HepG2 (cell line): Measurements from ENCODE around the gene CUL9. TPM values are rescaled to one million over a fixed set of nuclear protein-coding genes. Genes with fewer than 3 reads are reported as not detected.
A peak's percentile ranks its signal among the peaks of the same experiment; 100 is the strongest.

Experiments
- HNF4A ChIP-seq: sonication (generic); formaldehyde crosslinking; IDR thresholded peaks from 2 replicates; pipeline ENCODE4 v1.4.0; 2020; ENCODE audit warnings: missing genetic modification reagents
- MBNL3 ChIP-seq: fragments of 250-450 bp; sonication (Bioruptor Pico); conservative IDR thresholded peaks from 2 replicates; pipeline ENCODE4 v1.8.0; 2022; ENCODE audit warnings: mild to moderate bottlenecking, inconsistent platforms
- NRL ChIP-seq: sonication (generic); formaldehyde crosslinking; IDR thresholded peaks from 2 replicates; pipeline ENCODE4 v1.5.0; 2020; ENCODE audit warnings: missing genetic modification reagents, mild to moderate bottlenecking, moderate library complexity, borderline replicate concordance
- ZNF34 ChIP-seq: sonication (generic); formaldehyde crosslinking; IDR thresholded peaks from 2 replicates; pipeline ENCODE4 v1.4.0; 2020; ENCODE audit warnings: mild to moderate bottlenecking, missing genetic modification reagents, borderline replicate concordance
- ZNF670 ChIP-seq: sonication (generic); formaldehyde crosslinking; IDR thresholded peaks from 2 replicates; pipeline ENCODE4 v1.8.0; 2022; ENCODE audit warnings: mild to moderate bottlenecking, missing genetic modification reagents, borderline replicate concordance
- polyA plus RNA-seq, 8 experiments: library from polyadenylated mRNA; depleted of rRNA in 3 of 8; stranded (reverse) in 7 of 8; unstranded in 1 of 8; fragments of >200 nt; fragmentation: Illumina TruSeq in 4 of 8; extraction: Trizol in 4 of 8; gene quantifications; 2 replicates each; pipeline versions ENCODE4 v1.2.1 to v1.2.3, GENCODE V29; 2011 to 2016; ENCODE audit warnings: low read depth in 4 of 8, missing spikeins in 1 of 8, mixed read lengths in 1 of 8; ENCODE audit not compliant: insufficient read depth in 1 of 8
- total RNA-seq, 5 experiments: library from RNA; depleted of rRNA; stranded (reverse); fragments of >200 nt; fragmentation: Illumina TruSeq; extraction: Trizol; gene quantifications; 2 replicates each; pipeline ENCODE4 v1.2.3, GENCODE V29; 2016; ENCODE audit warnings: low read depth in 1 of 5
- TF ChIP-seq, protein P1 (sequence below): sonication (generic); formaldehyde crosslinking; IDR thresholded peaks from 2 replicates; pipeline ENCODE4 v1.5.1; 2020; ENCODE audit warnings: mild to moderate bottlenecking, missing genetic modification reagents, moderate library complexity
- TF ChIP-seq, protein P2 (sequence below): sonication (generic); formaldehyde crosslinking; IDR thresholded peaks from one replicate; pipeline ENCODE4 v1.5.1; 2020; ENCODE audit warnings: mild to moderate bottlenecking, missing genetic modification reagents; ENCODE audit errors: not compliant biosample characterization
- TF ChIP-seq, protein P3 (sequence below): sonication (generic); formaldehyde crosslinking; IDR thresholded peaks from 2 replicates; pipeline ENCODE4 v1.9.0; 2022; ENCODE audit warnings: low read depth, missing genetic modification reagents
- TF ChIP-seq, protein P4 (sequence below): sonication (generic); formaldehyde crosslinking; IDR thresholded peaks from 2 replicates; pipeline ENCODE4 v1.8.1; 2022; ENCODE audit warnings: mild to moderate bottlenecking, missing genetic modification reagents

The CUL9 gene
- total and polyA plus RNA-seq, 2 of the 13 experiments (the other 11 are each of a cell fraction or from before 2014, with no cell fraction given), result 11.4 to 13.7 TPM

DNA sequence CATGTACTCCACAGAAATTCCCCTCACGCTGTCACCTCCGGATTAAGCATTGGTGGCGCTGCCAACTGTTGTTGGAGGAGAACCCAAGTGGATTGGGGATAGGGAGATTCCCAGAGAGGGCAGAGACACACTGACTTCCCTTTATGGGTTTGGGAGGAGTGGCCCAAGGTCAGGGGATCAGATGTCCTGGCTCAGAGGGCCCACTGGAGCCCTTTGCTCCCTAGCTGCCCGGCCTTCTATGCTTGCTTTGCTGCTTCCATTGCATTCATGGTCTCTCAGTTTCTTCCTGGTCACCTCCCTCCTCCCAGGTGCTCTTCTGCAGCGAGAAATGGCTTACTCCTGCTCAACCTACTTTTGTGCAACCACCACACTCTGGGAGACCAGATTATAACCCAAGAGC is 14.3 kb downstream of the CUL9 start (continued):
- TF ChIP-seq NRL, result 0 out of 2 replicates have a peak, but pooled peaks have one; percentile 50
- no peak for TF ChIP-seq ZNF34 (CRISPR knock-in tag)
- TF ChIP-seq, protein P1, sequence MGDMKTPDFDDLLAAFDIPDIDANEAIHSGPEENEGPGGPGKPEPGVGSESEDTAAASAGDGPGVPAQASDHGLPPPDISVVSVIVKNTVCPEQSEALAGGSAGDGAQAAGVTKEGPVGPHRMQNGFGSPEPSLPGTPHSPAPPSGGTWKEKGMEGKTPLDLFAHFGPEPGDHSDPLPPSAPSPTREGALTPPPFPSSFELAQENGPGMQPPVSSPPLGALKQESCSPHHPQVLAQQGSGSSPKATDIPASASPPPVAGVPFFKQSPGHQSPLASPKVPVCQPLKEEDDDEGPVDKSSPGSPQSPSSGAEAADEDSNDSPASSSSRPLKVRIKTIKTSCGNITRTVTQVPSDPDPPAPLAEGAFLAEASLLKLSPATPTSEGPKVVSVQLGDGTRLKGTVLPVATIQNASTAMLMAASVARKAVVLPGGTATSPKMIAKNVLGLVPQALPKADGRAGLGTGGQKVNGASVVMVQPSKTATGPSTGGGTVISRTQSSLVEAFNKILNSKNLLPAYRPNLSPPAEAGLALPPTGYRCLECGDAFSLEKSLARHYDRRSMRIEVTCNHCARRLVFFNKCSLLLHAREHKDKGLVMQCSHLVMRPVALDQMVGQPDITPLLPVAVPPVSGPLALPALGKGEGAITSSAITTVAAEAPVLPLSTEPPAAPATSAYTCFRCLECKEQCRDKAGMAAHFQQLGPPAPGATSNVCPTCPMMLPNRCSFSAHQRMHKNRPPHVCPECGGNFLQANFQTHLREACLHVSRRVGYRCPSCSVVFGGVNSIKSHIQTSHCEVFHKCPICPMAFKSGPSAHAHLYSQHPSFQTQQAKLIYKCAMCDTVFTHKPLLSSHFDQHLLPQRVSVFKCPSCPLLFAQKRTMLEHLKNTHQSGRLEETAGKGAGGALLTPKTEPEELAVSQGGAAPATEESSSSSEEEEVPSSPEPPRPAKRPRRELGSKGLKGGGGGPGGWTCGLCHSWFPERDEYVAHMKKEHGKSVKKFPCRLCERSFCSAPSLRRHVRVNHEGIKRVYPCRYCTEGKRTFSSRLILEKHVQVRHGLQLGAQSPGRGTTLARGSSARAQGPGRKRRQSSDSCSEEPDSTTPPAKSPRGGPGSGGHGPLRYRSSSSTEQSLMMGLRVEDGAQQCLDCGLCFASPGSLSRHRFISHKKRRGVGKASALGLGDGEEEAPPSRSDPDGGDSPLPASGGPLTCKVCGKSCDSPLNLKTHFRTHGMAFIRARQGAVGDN (CRISPR knock-in tag), result peak; percentile 22; the same call in 1 of the 2 replicates
- TF ChIP-seq, protein P2, sequence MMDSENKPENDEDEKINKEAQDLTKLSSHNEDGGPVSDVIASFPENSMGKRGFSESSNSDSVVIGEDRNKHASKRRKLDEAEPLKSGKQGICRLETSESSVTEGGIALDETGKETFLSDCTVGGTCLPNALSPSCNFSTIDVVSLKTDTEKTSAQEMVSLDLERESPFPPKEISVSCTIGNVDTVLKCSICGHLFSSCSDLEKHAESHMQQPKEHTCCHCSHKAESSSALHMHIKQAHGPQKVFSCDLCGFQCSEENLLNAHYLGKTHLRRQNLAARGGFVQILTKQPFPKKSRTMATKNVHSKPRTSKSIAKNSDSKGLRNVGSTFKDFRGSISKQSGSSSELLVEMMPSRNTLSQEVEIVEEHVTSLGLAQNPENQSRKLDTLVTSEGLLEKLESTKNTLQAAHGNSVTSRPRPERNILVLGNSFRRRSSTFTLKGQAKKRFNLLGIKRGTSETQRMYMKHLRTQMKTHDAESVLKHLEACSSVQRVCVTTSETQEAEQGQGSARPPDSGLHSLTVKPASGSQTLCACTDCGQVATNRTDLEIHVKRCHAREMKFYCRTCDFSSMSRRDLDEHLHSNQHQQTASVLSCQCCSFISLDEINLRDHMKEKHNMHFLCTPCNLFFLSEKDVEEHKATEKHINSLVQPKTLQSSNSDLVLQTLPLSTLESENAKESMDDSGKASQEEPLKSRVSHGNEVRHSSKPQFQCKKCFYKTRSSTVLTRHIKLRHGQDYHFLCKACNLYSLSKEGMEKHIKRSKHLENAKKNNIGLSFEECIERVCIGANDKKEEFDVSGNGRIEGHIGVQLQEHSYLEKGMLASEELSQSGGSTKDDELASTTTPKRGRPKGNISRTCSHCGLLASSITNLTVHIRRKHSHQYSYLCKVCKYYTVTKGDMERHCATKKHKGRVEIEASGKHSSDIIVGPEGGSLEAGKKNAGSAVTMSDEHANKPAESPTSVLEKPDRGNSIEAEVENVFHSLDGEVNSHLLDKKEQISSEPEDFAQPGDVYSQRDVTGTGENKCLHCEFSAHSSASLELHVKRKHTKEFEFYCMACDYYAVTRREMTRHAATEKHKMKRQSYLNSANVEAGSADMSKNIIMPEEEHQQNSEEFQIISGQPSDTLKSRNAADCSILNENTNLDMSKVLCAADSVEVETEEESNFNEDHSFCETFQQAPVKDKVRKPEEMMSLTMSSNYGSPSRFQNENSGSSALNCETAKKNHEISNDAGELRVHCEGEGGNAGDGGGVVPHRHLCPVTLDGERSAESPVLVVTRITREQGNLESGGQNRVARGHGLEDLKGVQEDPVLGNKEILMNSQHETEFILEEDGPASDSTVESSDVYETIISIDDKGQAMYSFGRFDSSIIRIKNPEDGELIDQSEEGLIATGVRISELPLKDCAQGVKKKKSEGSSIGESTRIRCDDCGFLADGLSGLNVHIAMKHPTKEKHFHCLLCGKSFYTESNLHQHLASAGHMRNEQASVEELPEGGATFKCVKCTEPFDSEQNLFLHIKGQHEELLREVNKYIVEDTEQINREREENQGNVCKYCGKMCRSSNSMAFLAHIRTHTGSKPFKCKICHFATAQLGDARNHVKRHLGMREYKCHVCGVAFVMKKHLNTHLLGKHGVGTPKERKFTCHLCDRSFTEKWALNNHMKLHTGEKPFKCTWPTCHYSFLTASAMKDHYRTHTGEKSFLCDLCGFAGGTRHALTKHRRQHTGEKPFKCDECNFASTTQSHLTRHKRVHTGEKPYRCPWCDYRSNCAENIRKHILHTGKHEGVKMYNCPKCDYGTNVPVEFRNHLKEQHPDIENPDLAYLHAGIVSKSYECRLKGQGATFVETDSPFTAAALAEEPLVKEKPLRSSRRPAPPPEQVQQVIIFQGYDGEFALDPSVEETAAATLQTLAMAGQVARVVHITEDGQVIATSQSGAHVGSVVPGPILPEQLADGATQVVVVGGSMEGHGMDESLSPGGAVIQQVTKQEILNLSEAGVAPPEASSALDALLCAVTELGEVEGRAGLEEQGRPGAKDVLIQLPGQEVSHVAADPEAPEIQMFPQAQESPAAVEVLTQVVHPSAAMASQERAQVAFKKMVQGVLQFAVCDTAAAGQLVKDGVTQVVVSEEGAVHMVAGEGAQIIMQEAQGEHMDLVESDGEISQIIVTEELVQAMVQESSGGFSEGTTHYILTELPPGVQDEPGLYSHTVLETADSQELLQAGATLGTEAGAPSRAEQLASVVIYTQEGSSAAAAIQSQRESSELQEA (CRISPR knock-in tag), result no peak
- TF ChIP-seq, protein P3, sequence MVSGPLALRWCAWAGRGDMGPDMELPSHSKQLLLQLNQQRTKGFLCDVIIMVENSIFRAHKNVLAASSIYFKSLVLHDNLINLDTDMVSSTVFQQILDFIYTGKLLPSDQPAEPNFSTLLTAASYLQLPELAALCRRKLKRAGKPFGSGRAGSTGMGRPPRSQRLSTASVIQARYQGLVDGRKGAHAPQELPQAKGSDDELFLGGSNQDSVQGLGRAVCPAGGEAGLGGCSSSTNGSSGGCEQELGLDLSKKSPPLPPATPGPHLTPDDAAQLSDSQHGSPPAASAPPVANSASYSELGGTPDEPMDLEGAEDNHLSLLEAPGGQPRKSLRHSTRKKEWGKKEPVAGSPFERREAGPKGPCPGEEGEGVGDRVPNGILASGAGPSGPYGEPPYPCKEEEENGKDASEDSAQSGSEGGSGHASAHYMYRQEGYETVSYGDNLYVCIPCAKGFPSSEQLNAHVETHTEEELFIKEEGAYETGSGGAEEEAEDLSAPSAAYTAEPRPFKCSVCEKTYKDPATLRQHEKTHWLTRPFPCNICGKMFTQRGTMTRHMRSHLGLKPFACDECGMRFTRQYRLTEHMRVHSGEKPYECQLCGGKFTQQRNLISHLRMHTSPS (CRISPR knock-in tag), result no peak
- TF ChIP-seq HNF4A (CRISPR knock-in tag), result peak; percentile 70
- TF ChIP-seq ZNF670, result no peak
- TF ChIP-seq MBNL3 (CRISPR knock-in tag), result no peak
- TF ChIP-seq, protein P4, sequence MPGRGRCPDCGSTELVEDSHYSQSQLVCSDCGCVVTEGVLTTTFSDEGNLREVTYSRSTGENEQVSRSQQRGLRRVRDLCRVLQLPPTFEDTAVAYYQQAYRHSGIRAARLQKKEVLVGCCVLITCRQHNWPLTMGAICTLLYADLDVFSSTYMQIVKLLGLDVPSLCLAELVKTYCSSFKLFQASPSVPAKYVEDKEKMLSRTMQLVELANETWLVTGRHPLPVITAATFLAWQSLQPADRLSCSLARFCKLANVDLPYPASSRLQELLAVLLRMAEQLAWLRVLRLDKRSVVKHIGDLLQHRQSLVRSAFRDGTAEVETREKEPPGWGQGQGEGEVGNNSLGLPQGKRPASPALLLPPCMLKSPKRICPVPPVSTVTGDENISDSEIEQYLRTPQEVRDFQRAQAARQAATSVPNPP (CRISPR knock-in tag), result no peak
